PC-9 (cell line): ENCODE data around the gene SYPL2.

Experiments
- CTCF ChIP-seq: fragments of 200-600 bp; sonication (generic); conservative IDR thresholded peaks from 2 replicates; pipeline ENCODE4 v1.6.1; 2017; ENCODE audit warnings: mixed run types, antibody characterized with exemption, mild to moderate bottlenecking, moderate library complexity
- EZH2 ChIP-seq: fragments of 200-600 bp; sonication (generic); IDR thresholded peaks from 2 replicates; pipeline ENCODE4 v1.8.0; 2017; ENCODE audit warnings: antibody characterized with exemption, low read depth

GRCh38 chr1:109479311-109479710 is 13.0 kb downstream of the SYPL2 start:
- TF ChIP-seq CTCF (no peak), EZH2 (no peak)
